ENCODE measurements around the gene ERG28. TPM values are rescaled to one million over a fixed set of nuclear protein-coding genes. Genes with fewer than 3 reads are reported as not detected.
A peak's percentile ranks its signal among the peaks of the same experiment; 100 is the strongest.

The ERG28 gene
- total and polyA plus RNA-seq, 2 of the 13 experiments (the other 11 are each of a cell fraction or from before 2014, with no cell fraction given), result 27.3 to 32.3 TPM

DNA sequence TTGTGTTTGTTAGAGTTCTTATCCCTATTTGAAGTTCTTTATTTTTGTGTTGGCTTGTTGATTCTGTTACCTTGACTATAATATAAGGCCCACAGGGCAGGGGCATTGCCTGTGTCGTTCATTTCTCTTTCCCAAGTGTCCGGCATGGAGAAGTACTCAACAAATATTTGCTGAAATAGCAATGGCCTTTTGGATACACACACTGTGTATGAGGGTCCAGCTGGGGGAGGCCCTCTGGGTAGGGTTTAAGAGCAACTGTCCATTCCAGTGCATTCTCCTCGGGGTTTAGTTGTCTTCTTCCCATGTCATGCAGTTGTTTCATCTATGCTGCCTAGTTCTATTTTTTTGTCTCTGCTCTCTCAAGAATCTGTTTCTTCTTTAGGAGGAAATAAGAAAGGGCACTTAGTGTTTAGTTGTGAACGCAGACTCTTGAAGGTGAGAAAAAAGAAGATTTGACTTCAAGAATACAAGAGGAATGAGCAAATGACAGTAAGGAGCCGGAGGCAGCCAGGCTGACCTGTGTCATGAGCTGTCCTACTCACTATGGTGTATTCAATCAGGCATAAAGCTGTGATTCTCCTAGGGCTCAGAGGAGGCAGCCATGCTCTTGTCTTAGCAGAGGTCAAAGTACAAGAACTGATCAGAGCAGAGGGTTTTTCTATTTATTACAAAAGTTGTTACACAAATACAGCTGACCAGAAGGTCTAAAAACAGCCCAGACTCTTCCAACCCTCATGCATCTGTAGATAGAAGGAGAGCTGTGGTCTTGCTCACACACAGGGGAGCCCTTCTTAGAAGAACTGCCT lies 10.2 kb downstream of the ERG28 start (continued):
- TF ChIP-seq, protein P1, sequence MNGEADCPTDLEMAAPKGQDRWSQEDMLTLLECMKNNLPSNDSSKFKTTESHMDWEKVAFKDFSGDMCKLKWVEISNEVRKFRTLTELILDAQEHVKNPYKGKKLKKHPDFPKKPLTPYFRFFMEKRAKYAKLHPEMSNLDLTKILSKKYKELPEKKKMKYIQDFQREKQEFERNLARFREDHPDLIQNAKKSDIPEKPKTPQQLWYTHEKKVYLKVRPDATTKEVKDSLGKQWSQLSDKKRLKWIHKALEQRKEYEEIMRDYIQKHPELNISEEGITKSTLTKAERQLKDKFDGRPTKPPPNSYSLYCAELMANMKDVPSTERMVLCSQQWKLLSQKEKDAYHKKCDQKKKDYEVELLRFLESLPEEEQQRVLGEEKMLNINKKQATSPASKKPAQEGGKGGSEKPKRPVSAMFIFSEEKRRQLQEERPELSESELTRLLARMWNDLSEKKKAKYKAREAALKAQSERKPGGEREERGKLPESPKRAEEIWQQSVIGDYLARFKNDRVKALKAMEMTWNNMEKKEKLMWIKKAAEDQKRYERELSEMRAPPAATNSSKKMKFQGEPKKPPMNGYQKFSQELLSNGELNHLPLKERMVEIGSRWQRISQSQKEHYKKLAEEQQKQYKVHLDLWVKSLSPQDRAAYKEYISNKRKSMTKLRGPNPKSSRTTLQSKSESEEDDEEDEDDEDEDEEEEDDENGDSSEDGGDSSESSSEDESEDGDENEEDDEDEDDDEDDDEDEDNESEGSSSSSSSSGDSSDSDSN (CRISPR knock-in tag; IDR thresholded peaks at IDR 0.05), result 0 out of 2 replicates have a peak, but pooled peaks have one; percentile 32
- TF ChIP-seq, protein P2, sequence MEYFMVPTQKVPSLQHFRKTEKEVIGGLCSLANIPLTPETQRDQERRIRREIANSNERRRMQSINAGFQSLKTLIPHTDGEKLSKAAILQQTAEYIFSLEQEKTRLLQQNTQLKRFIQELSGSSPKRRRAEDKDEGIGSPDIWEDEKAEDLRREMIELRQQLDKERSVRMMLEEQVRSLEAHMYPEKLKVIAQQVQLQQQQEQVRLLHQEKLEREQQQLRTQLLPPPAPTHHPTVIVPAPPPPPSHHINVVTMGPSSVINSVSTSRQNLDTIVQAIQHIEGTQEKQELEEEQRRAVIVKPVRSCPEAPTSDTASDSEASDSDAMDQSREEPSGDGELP (IDR thresholded peaks at IDR 0.05; ENCODE audit: borderline replicate concordance, low read depth), result peak; percentile 96
- TF ChIP-seq, protein P3, sequence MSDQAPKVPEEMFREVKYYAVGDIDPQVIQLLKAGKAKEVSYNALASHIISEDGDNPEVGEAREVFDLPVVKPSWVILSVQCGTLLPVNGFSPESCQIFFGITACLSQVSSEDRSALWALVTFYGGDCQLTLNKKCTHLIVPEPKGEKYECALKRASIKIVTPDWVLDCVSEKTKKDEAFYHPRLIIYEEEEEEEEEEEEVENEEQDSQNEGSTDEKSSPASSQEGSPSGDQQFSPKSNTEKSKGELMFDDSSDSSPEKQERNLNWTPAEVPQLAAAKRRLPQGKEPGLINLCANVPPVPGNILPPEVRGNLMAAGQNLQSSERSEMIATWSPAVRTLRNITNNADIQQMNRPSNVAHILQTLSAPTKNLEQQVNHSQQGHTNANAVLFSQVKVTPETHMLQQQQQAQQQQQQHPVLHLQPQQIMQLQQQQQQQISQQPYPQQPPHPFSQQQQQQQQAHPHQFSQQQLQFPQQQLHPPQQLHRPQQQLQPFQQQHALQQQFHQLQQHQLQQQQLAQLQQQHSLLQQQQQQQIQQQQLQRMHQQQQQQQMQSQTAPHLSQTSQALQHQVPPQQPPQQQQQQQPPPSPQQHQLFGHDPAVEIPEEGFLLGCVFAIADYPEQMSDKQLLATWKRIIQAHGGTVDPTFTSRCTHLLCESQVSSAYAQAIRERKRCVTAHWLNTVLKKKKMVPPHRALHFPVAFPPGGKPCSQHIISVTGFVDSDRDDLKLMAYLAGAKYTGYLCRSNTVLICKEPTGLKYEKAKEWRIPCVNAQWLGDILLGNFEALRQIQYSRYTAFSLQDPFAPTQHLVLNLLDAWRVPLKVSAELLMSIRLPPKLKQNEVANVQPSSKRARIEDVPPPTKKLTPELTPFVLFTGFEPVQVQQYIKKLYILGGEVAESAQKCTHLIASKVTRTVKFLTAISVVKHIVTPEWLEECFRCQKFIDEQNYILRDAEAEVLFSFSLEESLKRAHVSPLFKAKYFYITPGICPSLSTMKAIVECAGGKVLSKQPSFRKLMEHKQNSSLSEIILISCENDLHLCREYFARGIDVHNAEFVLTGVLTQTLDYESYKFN (CRISPR knock-in tag; conservative IDR thresholded peaks at IDR 0.05), result peak; percentile 74
- TF ChIP-seq, protein P4, sequence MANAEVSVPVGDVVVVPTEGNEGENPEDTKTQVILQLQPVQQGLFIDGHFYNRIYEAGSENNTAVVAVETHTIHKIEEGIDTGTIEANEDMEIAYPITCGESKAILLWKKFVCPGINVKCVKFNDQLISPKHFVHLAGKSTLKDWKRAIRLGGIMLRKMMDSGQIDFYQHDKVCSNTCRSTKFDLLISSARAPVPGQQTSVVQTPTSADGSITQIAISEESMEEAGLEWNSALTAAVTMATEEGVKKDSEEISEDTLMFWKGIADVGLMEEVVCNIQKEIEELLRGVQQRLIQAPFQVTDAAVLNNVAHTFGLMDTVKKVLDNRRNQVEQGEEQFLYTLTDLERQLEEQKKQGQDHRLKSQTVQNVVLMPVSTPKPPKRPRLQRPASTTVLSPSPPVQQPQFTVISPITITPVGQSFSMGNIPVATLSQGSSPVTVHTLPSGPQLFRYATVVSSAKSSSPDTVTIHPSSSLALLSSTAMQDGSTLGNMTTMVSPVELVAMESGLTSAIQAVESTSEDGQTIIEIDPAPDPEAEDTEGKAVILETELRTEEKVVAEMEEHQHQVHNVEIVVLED (CRISPR knock-in tag; IDR thresholded peaks at IDR 0.05; ENCODE audit: borderline replicate concordance), result no peak
- TF ChIP-seq, protein P5, sequence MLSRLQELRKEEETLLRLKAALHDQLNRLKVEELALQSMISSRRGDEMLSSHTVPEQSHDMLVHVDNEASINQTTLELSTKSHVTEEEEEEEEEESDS (CRISPR knock-in tag; IDR thresholded peaks at IDR 0.05; ENCODE audit: borderline replicate concordance), result no peak
- TF ChIP-seq ZNF674 (CRISPR knock-in tag; IDR thresholded peaks at IDR 0.05; ENCODE audit: low read depth), result no peak
- peak; percentile 66; the same call in 1 of the 2 replicates for TF ChIP-seq NKX3-1 (CRISPR knock-in tag; IDR thresholded peaks at IDR 0.05)
- no peak for TF ChIP-seq CBX2 (IDR thresholded peaks at IDR 0.05; ENCODE audit: low read depth, low read length)
- no peak for TF ChIP-seq CBX2 (CRISPR knock-in tag; IDR thresholded peaks at IDR 0.05; ENCODE audit: low read depth)
- TF ChIP-seq, protein P6, sequence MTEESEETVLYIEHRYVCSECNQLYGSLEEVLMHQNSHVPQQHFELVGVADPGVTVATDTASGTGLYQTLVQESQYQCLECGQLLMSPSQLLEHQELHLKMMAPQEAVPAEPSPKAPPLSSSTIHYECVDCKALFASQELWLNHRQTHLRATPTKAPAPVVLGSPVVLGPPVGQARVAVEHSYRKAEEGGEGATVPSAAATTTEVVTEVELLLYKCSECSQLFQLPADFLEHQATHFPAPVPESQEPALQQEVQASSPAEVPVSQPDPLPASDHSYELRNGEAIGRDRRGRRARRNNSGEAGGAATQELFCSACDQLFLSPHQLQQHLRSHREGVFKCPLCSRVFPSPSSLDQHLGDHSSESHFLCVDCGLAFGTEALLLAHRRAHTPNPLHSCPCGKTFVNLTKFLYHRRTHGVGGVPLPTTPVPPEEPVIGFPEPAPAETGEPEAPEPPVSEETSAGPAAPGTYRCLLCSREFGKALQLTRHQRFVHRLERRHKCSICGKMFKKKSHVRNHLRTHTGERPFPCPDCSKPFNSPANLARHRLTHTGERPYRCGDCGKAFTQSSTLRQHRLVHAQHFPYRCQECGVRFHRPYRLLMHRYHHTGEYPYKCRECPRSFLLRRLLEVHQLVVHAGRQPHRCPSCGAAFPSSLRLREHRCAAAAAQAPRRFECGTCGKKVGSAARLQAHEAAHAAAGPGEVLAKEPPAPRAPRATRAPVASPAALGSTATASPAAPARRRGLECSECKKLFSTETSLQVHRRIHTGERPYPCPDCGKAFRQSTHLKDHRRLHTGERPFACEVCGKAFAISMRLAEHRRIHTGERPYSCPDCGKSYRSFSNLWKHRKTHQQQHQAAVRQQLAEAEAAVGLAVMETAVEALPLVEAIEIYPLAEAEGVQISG (CRISPR knock-in tag; IDR thresholded peaks at IDR 0.05), result peak; percentile 35; the same call in 1 of the 2 replicates
- 0 out of 2 replicates have a peak, but pooled peaks have one; percentile 54 for TF ChIP-seq ZNF501 (CRISPR knock-in tag; IDR thresholded peaks at IDR 0.05)
- TF ChIP-seq ZNF329 (CRISPR knock-in tag; IDR thresholded peaks at IDR 0.05; ENCODE audit: low read depth), result no peak
- peak; percentile 70 for TF ChIP-seq RFX1 (IDR thresholded peaks at IDR 0.05)
- no peak for TF ChIP-seq ZNF33B (CRISPR knock-in tag; IDR thresholded peaks at IDR 0.05)
- TF ChIP-seq ZNF607 (CRISPR knock-in tag; IDR thresholded peaks at IDR 0.05; ENCODE audit: borderline replicate concordance), result peak; percentile 50; the same call in 1 of the 2 replicates
- peak; percentile 60 for TF ChIP-seq SALL1 (CRISPR knock-in tag; IDR thresholded peaks at IDR 0.05)
- peak; percentile 79 for TF ChIP-seq HNF4A (CRISPR knock-in tag; IDR thresholded peaks at IDR 0.05)

Data from HepG2 (cell line).